Neuronal stem cell (in vitro differentiated cells): ENCODE measurements around the gene BRD3.

Experiments used
- DNase-seq: peaks from one replicate; pipeline ENCODE4 v3.0.0-alpha.2; 2013; ENCODE audit warnings: low spot score
- H2AFZ ChIP-seq: one replicate; pipeline ENCODE4 v1.6.1; 2013; ENCODE audit warnings: mild to moderate bottlenecking, low read length, inconsistent platforms
- H2AK5ac ChIP-seq: 2 replicates; pipeline ENCODE4 v1.6.1; 2013; ENCODE audit warnings: low read depth, mild to moderate bottlenecking, inconsistent platforms, low read length, moderate library complexity, mixed read lengths
- H2BK120ac ChIP-seq: 2 replicates; pipeline ENCODE4 v1.6.1; 2013; ENCODE audit warnings: low read depth, mild to moderate bottlenecking, inconsistent platforms, low read length, moderate library complexity, mixed read lengths
- H2BK12ac ChIP-seq: one replicate; pipeline ENCODE4 v1.6.1; 2013; ENCODE audit warnings: low read length, inconsistent platforms
- H2BK15ac ChIP-seq: 2 replicates; pipeline ENCODE4 v1.6.1; 2013; ENCODE audit warnings: mild to moderate bottlenecking, low read length, inconsistent platforms, mixed read lengths
- H2BK5ac ChIP-seq: one replicate; pipeline ENCODE4 v1.6.1; 2013; ENCODE audit warnings: inconsistent platforms, mild to moderate bottlenecking, low read length, moderate library complexity
- H3K14ac ChIP-seq: one replicate; pipeline ENCODE4 v1.6.1; 2013; ENCODE audit warnings: low read length, inconsistent platforms
- H3K18ac ChIP-seq: 2 replicates; pipeline ENCODE4 v1.6.1; 2013; ENCODE audit warnings: low read length, inconsistent platforms
- H3K23ac ChIP-seq: 2 replicates; pipeline ENCODE4 v1.6.1; 2013; ENCODE audit warnings: low read depth, mild to moderate bottlenecking, mixed read lengths, low read length, inconsistent platforms; ENCODE audit not compliant: poor library complexity
- H3K27ac ChIP-seq: replicated peaks from 3 replicates; pipeline ENCODE4 v1.5.1; 2013; ENCODE audit warnings: low read length, inconsistent platforms
- H3K27me3 ChIP-seq, 3 experiments: 2 replicates each; pipeline ENCODE4 v1.6.1; 2013; ENCODE audit warnings: low read length in 3 of 3, mild to moderate bottlenecking in 2 of 3, inconsistent platforms in 1 of 3, low read depth in 1 of 3, mixed read lengths in 1 of 3, moderate library complexity in 1 of 3; ENCODE audit not compliant: control insufficient read depth in 3 of 3, insufficient read depth in 3 of 3
- H3K36me3 ChIP-seq, 2 donors: replicated peaks in 1 of 2; 2 replicates each; pipeline ENCODE4 v1.6.1; 2013; ENCODE audit warnings: low read length in 2 of 2; ENCODE audit not compliant: control insufficient read depth in 2 of 2, insufficient read depth in 2 of 2
- H3K4ac ChIP-seq: 2 replicates; pipeline ENCODE4 v1.6.1; 2013; ENCODE audit warnings: inconsistent platforms, mild to moderate bottlenecking, low read length, moderate library complexity
- H3K4me1 ChIP-seq, 2 donors: 1 replicate in 1 of 2; 2 replicates in 1 of 2; pipeline ENCODE4 v1.6.1; 2013; ENCODE audit warnings: low read length in 2 of 2, low read depth in 1 of 2; ENCODE audit not compliant: control insufficient read depth in 2 of 2, insufficient read depth in 1 of 2
- H3K4me2 ChIP-seq: one replicate; pipeline ENCODE4 v1.6.1; 2013; ENCODE audit warnings: mild to moderate bottlenecking, low read length, inconsistent platforms; ENCODE audit not compliant: insufficient read depth, poor library complexity, severe bottlenecking
- H3K4me3 ChIP-seq, 2 donors: 2 replicates each; pipeline ENCODE4 v1.5.1; 2013; ENCODE audit warnings: low read length in 2 of 2, mild to moderate bottlenecking in 2 of 2, inconsistent platforms in 1 of 2, moderate library complexity in 1 of 2
- H3K79me1 ChIP-seq: one replicate; pipeline ENCODE4 v1.6.1; 2013; ENCODE audit warnings: low read depth, mild to moderate bottlenecking, inconsistent platforms, low read length, moderate library complexity
- H3K9ac ChIP-seq: one replicate; pipeline ENCODE4 v1.6.1; 2013; ENCODE audit warnings: mild to moderate bottlenecking, low read depth, low read length, inconsistent platforms; ENCODE audit not compliant: poor library complexity
- H3K9me3 ChIP-seq, 2 donors: replicated peaks in 1 of 2; 2 replicates each; pipeline versions ENCODE3 to v1.6.1; 2013; ENCODE audit warnings: low read length in 2 of 2, mild to moderate bottlenecking in 2 of 2, inconsistent platforms in 1 of 2, low read depth in 1 of 2, mixed read lengths in 1 of 2, moderate library complexity in 1 of 2; ENCODE audit not compliant: control insufficient read depth in 2 of 2, insufficient read depth in 1 of 2
- H4K8ac ChIP-seq: one replicate; pipeline ENCODE4 v1.6.1; 2013; ENCODE audit warnings: low read depth, mild to moderate bottlenecking, inconsistent platforms, low read length, moderate library complexity
- H4K91ac ChIP-seq: one replicate; pipeline ENCODE4 v1.6.1; 2013; ENCODE audit warnings: low read length, low read depth, mild to moderate bottlenecking, inconsistent platforms; ENCODE audit not compliant: poor library complexity
- WGBS, 2 donors: extraction: QIAGEN DNeasy Blood & Tissue Kit; methylation state at CpG; one replicate each; pipeline ENCODE4 v1.1.7; 2013; ENCODE audit warnings: missing lambda C conversion rate in 2 of 2, mixed read lengths in 1 of 2; ENCODE audit not compliant: insufficient read length in 2 of 2, insufficient replicate concordance in 1 of 2; ENCODE audit errors: extremely low coverage in 2 of 2; 5-methylcytosine and 5-hydroxymethylcytosine counted together

The BRD3 gene

GRCh38 chr9:134029248-134030226 is 38.3 kb downstream of the BRD3 start:
- H3K4me2 ChIP-seq: no peak overlapping the region
- H3K4me1 ChIP-seq: peaks cover 7 to 9% of the 10 kb centered on the region in 2 donors
- H2AK5ac ChIP-seq: no peak overlapping the region
- H3K9me3 ChIP-seq: no peaks in the 10 kb centered on the region
- peaks cover 43 to 81% of the 10 kb centered on the region in 2 donors for H3K36me3 ChIP-seq
- no peak overlapping the region for H2AFZ ChIP-seq
- H3K79me1 ChIP-seq: peaks cover 4% of the 10 kb centered on the region
- H3K14ac ChIP-seq: no peak overlapping the region
- no peak overlapping the region for H4K8ac ChIP-seq
- no peak overlapping the region for H3K4ac ChIP-seq
- H3K27me3 ChIP-seq: no peaks in the 10 kb centered on the region
- H2BK5ac ChIP-seq: no peak overlapping the region
- H3K23ac ChIP-seq: peak overlapping the region; percentile 14
- H3K9ac ChIP-seq: no peak overlapping the region
- no peak overlapping the region for H2BK12ac ChIP-seq
- DNase-seq: no peak
- no peak overlapping the region for H2BK120ac ChIP-seq
- H4K91ac ChIP-seq: no peak overlapping the region
- no peak overlapping the region for H3K18ac ChIP-seq
- H2BK15ac ChIP-seq: no peak overlapping the region
- no peak overlapping the region for H3K27ac ChIP-seq
- H3K4me3 ChIP-seq: peak overlapping the region in 1 of 2 donors; percentile 10
- WGBS, 2 donors: no CpG with 5 or more reads among the region's 21 CpGs

- H3K14ac ChIP-seq: no peak overlapping the region
- H3K4me3 ChIP-seq: no peak overlapping the region
- H3K9ac ChIP-seq: no peak overlapping the region
- H4K91ac ChIP-seq: no peak overlapping the region
- H3K18ac ChIP-seq: no peak overlapping the region
- H3K27me3 ChIP-seq: no peaks in the 10 kb centered on the region
- peaks cover 4% of the 10 kb centered on the region for H3K79me1 ChIP-seq
- no peak overlapping the region for H2AK5ac ChIP-seq
- no peak overlapping the region for H4K8ac ChIP-seq
- H2BK12ac ChIP-seq: no peak overlapping the region
- DNase-seq: no peak
- H2BK120ac ChIP-seq: no peak overlapping the region
- no peak overlapping the region for H2BK15ac ChIP-seq
- peaks cover 35 to 73% of the 10 kb centered on the region in 2 donors for H3K36me3 ChIP-seq
- H3K4me1 ChIP-seq: peaks cover 9 to 12% of the 10 kb centered on the region in 2 donors
- no CpG with 5 or more reads among the region's 22 CpGs for WGBS, 2 donors
- peak overlapping the region; percentile 14 for H3K23ac ChIP-seq
- H3K4me2 ChIP-seq: no peak overlapping the region
- H3K4ac ChIP-seq: no peak overlapping the region
- no peak overlapping the region for H3K27ac ChIP-seq
- H3K9me3 ChIP-seq: no peaks in the 10 kb centered on the region
- H2BK5ac ChIP-seq: no peak overlapping the region
- H2AFZ ChIP-seq: no peak overlapping the region
Measured at GRCh38 chr9:134028575-134029247, 39.1 kb downstream of the BRD3 start.

- Histone ChIP-seq H2BK120ac (no peak overlapping the region), H3K9me3 (no peaks in the 10 kb centered on the region), H3K79me1 (peaks cover 4% of the 10 kb centered on the region), H2BK12ac (no peak overlapping the region), H4K8ac (no peak overlapping the region), H3K4me1 (peaks cover 9 to 12% of the 10 kb centered on the region in 2 donors), H4K91ac (no peak overlapping the region), H3K23ac (no peak overlapping the region), H3K4me2 (no peak overlapping the region), H3K27me3 (no peaks in the 10 kb centered on the region), H3K18ac (no peak overlapping the region), H3K9ac (no peak overlapping the region), H3K4me3 (no peak overlapping the region), H2AK5ac (no peak overlapping the region), H3K27ac (no peak overlapping the region), H2BK5ac (no peak overlapping the region), H3K4ac (no peak overlapping the region), H3K36me3 (peaks cover 30 to 66% of the 10 kb centered on the region in 2 donors), H2AFZ (no peak overlapping the region), H2BK15ac (no peak overlapping the region), H3K14ac (no peak overlapping the region)
- DNase-seq: no peak
- 100% methylated on average over 1 of the region's 9 CpGs for WGBS, 2 donors
Measured at GRCh38 chr9:134028076-134028475, 39.8 kb downstream of the BRD3 start.

- H3K4me1 ChIP-seq: peaks cover 9 to 12% of the 10 kb centered on the region in 2 donors
- H3K14ac ChIP-seq: no peak overlapping the region
- no peak overlapping the region for H3K23ac ChIP-seq
- H3K18ac ChIP-seq: no peak overlapping the region
- no peak overlapping the region for H3K4me3 ChIP-seq
- H3K79me1 ChIP-seq: peaks cover 4% of the 10 kb centered on the region
- no peak overlapping the region for H2AK5ac ChIP-seq
- H3K4ac ChIP-seq: no peak overlapping the region
- H3K27me3 ChIP-seq: no peaks in the 10 kb centered on the region
- no peak overlapping the region for H2BK12ac ChIP-seq
- no peak overlapping the region for H3K4me2 ChIP-seq
- H3K9me3 ChIP-seq: no peaks in the 10 kb centered on the region
- no peak overlapping the region for H2BK15ac ChIP-seq
- H3K9ac ChIP-seq: no peak overlapping the region
- no peak overlapping the region for H3K27ac ChIP-seq
- H4K91ac ChIP-seq: no peak overlapping the region
- H2AFZ ChIP-seq: no peak overlapping the region
- H3K36me3 ChIP-seq: peaks cover 26 to 61% of the 10 kb centered on the region in 2 donors
- DNase-seq: no peak
- no peak overlapping the region for H2BK5ac ChIP-seq
- WGBS, 2 donors: no CpG with 5 or more reads among the region's 7 CpGs
- no peak overlapping the region for H4K8ac ChIP-seq
- H2BK120ac ChIP-seq: no peak overlapping the region
Measured at GRCh38 chr9:134027561-134027960, 40.3 kb downstream of the BRD3 start.
